ENCODE results near the gene HSPB2. TPM values are rescaled to one million over a fixed set of nuclear protein-coding genes. Genes with fewer than 3 reads are reported as not detected.
A peak's percentile ranks its signal among the peaks of the same experiment; 100 is the strongest.

HSPB2 gene
- total RNA-seq, 1 donor from 2014 or later: 0.32 TPM

DNA sequence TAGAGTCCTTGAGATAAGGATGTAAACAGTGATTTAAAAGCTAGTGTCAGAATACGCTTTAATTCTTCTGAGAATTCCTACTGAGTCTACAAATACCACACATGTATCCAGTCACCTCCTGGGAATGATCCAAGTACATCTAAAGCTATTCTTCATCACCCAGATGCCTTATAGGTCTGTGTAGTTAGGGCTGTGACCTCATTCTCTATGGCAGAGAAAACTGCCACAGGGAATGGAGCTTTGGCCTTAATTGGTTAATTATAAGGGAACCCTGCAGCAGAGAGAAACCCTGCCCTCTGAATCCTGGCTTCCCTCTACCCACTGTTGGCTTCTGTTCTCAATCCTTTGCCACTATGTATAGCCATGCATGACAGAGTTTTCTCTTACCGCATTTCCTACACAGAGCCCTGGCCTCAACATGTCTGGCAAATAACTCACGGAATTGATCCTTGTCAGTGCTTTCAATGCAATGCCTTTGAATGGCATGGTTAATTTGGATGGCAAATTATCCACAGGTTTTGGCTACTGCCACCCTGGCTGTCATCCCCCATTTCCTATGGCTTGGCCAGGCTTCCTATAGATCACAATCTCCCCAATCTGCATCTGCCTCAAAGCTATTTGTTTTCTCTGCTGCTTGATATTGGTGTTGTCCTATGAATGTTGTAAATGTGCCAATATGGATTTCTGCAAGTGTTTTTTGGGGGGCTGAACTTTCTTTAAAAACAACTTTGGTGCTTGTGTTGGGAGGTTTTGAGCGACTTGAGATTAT is 27.5 kb downstream of the HSPB2 start:
- ATAC-seq: peak; percentile 14

DNA sequence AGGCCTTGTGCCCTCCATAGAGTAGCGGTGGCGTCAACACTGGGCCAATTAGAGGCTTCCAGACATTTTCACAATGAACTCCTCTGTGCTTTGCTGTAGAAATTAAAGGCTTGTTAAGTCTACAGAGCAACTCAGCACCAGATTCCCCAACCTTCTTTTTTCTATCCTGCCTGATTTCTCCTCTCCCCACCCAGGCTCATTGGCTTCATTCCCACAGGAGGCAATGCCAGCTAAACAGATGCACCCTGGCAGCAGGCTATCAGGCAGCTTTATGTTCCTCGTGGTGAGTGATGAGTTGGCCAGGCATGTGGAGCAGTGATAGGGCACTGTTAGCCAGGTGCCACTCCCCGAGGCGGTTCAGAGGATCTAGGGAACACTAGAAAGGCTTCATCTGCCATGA is 29.4 kb downstream of the HSPB2 start:
- peak; percentile 63 for ATAC-seq

DNA sequence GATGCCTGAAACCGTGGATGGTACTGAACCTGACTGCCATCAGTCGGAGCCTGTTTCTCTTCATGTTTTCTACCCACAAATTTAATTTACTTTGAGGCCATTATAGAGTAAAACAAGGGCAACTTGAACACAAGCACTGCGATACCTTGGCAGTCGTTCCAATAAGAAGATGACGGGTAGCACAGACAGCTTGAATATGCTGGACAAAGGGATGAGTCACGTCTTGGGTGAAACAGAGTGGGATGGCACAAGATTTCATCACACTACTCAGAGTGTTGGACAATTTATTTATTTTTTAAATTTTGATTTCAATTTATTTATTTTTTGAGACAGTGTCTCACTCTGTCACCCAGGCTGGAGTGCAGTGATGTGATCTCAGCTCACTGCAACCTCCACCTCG is 30.3 kb downstream of the HSPB2 start:
- peak; percentile 41 for ATAC-seq

DNA sequence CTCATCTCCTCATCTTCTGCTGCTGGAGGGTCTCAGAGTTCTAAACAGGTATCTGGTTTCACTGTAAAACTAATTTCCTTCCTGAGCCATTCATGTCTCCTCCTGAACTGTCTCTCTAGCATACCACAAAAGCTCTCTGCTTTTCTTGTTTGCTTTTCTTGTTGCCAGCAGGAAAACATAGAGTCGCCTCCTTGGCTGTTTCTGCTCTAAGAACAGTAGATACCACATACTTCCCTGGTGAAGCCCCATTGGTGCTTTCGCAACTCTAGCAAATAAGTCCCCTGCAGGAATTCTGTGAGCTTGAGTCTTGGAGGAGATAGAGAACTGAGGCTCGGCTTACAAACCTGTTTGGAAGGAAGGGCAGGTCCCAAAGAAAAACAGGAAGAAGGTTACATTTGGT is 31.6 kb downstream of the HSPB2 start:
- no peak for ATAC-seq

DNA sequence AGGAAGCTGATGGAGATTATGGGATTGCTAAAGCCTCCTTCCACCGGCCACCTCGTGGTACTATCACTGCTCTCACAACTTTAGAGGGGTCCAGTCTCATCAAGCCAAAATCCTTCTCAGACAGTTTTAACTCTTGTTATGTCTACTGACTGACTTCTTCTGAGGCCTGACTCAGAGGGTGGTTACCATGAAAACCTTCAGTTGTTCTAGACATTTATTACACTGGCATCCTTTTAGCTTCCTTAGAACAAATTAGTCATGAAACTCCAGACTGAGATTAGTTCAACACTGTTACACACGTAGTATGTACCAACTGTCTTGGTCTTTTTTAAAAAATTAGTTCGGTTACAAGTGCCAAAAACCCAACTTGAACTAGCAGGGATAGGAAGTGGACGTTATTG is 32.1 kb downstream of the HSPB2 start:
- peak; percentile 76 for ATAC-seq

DNA sequence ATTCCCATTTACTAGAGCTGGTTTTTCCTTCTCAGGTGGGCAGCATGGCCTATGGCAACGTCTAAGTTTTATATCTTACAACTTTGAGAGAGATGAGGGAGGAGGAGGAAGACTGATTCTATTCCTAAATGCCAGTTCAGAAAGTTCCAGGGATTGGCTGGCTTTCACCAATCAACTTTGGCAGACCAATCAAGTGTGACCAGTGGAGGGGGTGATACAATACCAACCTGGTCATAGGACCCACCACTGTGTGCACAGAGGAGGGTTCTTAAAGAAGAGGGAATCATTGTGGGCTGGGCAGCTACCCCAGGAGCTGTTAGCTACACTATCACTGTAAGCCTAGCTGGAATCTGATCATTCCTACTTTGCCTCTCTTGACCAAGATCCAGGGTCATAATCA is 32.7 kb downstream of the HSPB2 start:
- no peak for ATAC-seq

DNA sequence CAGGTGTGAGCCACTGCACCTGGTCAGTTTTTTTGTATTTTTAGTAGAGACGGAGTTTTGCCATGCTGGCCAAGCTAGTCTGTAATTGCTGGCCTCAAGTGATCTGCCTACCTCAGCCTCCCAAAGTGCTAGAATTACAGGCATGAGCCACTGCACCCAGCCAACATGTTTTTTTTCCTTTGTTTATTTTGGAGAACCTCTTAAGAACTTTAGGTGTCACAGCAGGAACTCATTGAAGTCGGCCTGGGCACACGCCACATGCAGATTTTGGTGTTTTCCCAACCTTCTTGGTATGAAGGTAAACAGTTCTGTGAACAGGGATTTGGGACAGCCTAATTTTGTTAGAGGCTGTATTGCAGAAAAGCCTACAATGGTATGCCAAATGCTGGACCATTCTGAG is 34.0 kb downstream of the HSPB2 start:
- ATAC-seq: no peak

DNA sequence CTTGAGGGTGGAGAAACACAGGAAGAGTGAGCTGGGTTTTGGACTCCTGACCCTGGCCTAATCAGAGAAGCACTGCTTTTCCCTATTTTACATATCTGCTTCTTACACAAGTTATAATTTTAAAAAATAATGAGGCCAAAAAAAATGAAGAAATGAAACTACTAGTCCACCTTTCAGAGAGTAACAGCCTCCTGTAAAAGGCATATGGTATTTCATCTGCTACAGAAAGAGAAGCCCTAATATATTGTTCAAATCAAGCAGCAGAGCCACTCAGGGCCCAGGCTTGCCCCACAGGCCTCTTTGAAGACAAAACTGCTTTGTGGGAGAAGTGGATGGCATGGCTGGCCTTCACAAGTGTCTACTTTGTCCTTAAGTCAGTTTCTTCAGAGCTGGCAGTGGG is 34.6 kb downstream of the HSPB2 start:
- no peak for ATAC-seq

DNA sequence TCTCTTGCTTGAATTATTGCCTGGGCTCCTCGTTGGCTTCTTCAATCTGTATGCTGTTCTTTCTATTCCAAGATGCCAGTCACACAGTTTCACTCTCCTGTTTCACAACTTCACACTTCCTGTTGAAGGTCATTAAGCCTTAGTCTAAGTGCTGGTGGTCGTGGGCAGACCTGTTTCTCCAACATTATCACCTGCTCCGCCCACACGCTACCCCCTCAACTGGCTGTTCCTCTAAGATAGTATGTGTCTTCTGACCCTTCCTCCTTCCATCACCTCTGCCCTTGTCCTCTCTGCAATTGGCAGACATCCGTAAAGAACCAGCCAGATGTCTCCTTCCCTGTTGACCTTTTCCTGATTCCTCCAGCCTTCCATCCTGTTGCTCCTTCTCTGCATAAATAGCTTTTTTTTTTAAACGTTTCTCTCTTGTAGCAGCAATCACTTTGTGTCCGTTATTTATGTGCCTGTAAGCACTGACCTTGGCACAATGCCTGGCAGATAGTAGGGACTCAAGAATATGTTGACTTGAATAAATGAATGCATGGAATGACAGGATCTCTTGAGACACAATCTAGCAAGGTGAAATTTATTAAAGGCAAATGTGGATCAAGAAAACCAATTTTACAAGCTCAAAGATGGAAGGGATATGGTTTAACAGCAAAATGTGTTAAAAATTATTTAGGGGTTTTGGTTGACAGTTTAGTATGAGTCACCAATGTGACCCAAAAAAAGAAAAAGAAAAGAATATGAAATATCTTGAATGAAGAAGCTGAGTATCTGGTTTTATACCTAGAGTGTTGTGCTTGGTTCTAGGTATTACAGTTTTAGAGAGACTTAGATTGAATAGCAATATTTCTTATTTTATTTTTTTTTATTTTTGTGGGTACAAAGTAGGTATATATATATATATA is 37.2 kb downstream of the HSPB2 start:
- ATAC-seq: no peak

DNA sequence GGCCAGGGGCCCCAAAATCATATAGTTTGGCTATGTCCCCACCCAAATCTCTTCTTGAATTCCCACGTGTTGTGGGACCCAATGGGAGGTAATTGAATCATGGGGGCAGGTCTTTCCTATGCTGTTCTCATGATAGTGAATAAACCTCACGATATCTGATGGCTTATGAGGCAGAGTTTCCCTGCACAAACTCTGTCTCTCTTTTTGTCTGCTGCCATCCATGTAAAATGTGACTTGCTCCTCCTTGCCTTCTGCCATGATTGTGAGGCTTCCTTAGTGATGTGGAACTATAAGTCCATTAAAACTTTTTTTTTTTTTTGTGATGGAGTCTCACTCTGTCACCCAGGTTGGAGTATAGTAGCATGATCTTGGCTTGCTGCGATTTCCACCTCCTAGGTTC is 39.0 kb downstream of the HSPB2 start:
- no peak for ATAC-seq

DNA sequence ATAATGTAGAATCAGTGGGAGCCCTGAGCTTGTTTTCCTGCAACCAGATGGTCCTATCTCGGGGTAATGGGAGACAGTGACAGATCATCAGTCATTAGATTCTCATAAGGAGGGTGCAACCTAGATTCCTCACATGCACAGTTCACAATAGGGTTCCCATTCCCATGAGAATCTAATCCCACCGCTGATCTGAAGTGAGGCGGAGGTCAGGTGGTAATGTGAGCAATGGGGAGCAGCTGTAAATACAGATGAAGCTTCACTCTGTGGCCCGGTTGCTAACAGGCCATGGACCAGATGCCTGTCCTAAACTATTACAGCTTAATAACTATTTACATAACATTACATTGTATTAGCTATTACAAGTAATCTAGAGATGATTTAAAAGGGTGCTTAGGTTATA is 41.6 kb downstream of the HSPB2 start:
- ATAC-seq: no peak

DNA sequence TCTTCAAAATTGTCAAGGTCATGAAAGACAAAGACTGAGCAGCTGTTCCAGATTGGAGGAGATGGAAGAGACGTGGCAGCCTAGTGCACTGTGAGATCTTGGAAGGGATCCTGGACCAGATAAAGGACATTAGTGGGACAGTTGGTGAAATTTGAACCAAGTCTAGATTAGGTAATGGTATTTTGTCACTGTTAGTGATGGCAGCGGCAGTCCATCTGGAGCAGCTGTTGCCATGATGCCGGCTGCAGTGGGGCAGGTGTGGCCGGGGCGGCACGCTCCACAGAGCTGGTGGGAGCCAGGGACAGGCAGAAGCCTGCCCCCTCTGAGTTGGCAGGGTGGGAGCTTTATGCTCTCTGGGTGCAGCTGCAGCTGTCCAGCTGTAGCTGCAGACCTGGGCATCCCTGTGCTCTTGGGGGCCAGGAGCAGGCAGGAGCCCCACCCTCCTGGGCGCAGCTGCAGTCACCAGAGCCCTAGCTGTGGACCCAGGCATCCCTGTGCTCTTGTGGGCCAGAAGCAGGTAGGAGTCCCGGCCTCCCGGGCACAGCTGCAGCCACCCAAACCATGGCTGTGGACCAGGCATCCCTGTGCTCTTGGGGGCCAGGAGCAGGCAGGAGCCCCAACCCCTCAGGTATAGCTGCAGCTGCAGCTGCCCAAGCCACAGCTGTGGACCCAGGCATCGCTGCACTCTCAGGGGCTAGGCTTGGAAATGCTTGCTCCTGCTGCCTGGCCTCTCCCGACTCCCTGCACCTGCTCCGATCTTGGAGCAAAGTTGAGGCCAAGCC is 45.3 kb downstream of the HSPB2 start:
- no peak for ATAC-seq

DNA sequence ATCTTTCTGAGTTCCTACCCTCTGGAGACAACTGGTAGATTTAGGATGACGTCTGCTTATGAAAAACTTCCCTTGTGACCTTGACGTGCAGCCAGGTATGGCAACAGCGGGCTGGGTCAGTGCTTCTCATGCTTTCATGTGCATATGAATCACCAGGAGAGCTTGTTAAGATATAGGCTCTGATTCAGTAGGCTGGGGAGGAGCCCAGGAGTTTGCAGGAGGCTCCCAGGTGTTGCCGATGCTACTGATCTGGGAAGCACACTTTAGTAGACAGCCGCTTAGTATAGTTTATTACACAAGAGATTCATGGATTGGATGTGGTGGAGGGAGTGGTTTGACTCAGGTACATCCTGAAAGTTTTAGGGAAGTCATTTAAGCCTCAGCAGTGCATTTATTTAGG is 48.4 kb downstream of the HSPB2 start:
- peak; percentile 97 for ATAC-seq

DNA sequence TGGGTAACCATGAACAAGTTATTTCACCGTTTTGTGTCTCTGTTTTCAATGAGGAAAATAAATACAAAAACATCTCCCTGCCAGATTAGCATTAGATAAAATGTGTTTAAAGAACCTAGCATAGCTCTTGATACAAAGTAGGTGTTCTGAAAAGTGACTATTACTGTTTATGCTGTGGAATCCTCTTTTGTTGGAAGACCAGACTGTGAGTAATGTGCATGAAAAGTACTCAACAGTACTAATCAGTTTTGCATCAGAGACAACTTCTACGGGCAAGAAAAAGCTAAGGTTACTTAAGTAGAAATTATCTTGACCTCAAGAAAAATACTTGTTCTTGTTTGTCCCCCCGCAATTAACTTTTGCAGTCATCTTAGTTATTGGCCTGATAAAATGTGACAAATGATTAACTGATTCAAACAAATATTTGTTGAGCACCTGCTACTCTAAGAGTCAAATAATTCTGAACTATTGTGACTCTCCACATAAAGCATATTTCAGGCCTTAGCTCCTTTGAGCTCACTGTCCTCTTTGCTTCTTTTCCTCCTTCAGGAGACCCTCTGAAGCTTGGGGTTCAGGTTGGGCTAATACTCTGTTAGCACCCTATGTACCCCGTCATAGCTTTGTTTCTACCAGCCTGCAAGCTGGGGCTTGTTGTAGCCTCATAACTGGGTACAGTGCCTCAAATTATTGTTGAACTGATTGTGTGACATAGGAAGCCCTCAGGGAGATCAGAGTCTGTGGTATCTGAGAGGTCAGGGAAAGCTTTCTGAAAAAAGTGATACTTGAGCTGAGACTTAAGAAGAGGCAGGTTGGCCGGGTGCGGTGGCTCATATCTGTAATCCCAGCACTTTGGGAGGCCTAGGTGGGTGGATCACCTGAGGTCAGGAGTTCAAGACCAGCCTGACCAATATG is 49.1 kb downstream of the HSPB2 start:
- ATAC-seq: peak; percentile 5

Other genes with a start within 250 kb of the HSPB2 start
- 28.7 TPM for gene PPP2R1B, start 146.3 kb upstream of the HSPB2 start, total RNA-seq
- gene ALG9, start 41.2 kb upstream of the HSPB2 start, total RNA-seq: 20.7 TPM
- 1.8 TPM for gene FDXACB1, start 33.6 kb upstream of the HSPB2 start, total RNA-seq
- gene CFAP68, start 33.2 kb upstream of the HSPB2 start, total RNA-seq: 22.5 TPM
- 19.6 TPM for gene CRYAB, start 964 bp upstream of the HSPB2 start, total RNA-seq
- gene C11orf52, start 6.2 kb downstream of the HSPB2 start, total RNA-seq: 3.5 TPM
- gene DIXDC1, start 24.6 kb downstream of the HSPB2 start, total RNA-seq: 3.3 TPM
- gene DLAT, start 112.7 kb downstream of the HSPB2 start, total RNA-seq: 37.1 TPM
- 1.6 TPM for gene PIH1D2, start 161.3 kb downstream of the HSPB2 start, total RNA-seq
- gene NKAPD1, start 161.6 kb downstream of the HSPB2 start, total RNA-seq: 11.8 TPM
- gene TIMM8B, start 174.0 kb downstream of the HSPB2 start, total RNA-seq: 83.4 TPM
- gene SDHD, start 174.1 kb downstream of the HSPB2 start, total RNA-seq: 109 TPM